HG02981 (cell line): ENCODE results near the gene CYP21A2.
"Not testable (repeated sequence)": the region's sequence is repeated elsewhere in the genome, so short reads cannot be mapped to it uniquely, and the experiment has no call there.

Experiments used
- ATAC-seq: cut with Tn5 transposase; IDR thresholded peaks from one replicate; pipeline ENCODE4 v1.9.1; 2021; ENCODE audit warnings: mild to moderate bottlenecking, moderate library complexity; ENCODE audit not compliant: unreplicated experiment

Gene CYP21A2

GRCh38 chr6:32052626-32053025 is 14.4 kb downstream of the CYP21A2 start:
- ATAC-seq, result not testable (repeated sequence)

- ATAC-seq, result not testable (repeated sequence)
Observed at GRCh38 chr6:32053314-32053713, 15.1 kb downstream of the CYP21A2 start.

DNA sequence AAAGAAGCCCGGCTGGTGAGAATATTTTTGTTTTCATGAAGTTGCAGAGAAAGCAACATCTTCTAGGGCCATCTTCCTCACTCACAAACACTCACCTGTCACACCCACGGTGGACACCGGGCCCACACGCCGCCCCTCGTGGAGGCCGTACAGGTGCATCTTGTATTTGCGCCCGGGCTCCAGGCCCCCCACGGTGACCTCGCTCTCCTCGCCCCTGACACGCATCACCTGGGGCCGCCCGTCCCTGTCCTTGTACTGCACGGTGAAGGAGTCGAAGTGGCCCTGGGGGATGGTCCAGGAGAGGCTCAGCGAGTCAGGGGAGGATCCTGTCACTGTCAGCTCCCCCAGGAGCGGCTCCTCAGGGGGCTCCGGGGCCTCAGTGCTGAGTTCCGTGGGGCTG is 17.5 kb downstream of the CYP21A2 start:
- not testable (repeated sequence) for ATAC-seq

DNA sequence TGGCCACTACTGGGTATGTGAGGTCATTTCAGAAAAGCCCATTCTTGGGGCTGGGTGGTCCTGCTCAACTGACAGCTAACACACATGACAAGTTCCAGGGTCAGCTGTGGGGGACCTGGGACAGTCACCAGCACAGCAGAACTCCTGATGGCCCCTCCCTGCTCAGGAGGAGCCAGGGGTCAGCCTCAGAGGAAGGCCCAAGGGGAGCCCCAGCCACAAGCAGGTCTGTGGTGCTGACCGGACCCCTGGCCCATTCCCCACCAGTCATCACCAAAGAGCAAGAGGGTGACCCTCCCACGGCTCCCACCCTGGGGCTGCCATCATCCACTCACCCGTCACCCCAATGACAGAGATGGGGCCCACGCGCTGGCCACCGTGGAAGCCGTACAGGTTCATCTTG is 18.0 kb downstream of the CYP21A2 start:
- ATAC-seq, result no peak

- ATAC-seq, result no peak
Observed at GRCh38 chr6:32057966-32058365, 19.8 kb downstream of the CYP21A2 start.

DNA sequence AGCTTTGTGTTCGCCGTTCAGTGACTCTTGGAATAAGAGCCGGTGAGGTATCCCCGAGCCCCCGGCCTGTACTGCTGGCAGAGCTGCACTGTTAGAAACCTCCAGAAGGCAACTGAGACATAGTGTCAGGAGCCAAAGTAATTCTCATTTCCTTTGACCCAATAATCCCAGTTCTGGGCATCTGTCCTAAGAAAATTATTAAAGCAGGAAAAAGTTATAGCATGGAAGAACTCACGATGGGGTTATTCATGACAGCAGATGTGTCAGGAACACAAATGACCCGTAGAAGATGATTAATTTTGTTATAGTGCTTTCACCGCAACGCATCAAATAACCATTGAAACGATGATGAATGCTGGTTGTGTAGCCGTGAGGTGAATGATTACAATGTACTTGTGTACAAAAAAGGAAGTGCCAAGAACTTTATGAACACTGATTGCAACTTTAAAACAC is 20.3 kb downstream of the CYP21A2 start:
- no peak for ATAC-seq

GRCh38 chr6:32060966-32061655 is 22.9 kb downstream of the CYP21A2 start:
- no peak for ATAC-seq

DNA sequence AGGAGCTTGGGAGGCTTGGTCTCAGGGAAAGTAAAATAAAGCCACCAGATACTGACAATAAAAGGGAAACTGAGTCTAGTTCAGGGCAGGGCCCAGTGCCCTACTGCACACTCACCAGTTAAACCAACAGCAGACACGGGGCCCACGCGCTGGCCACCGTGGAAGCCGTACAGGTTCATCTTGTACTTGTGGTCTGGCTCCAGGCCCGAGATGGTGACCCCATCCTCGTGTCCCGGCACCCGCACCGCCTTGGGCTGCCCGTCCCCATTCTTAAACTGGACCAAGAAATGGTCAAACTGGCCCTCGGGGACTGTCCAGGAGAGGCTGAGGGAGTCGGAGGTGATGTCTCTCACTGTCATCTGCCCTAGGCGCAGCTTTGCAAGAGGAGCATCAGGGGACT is 26.5 kb downstream of the CYP21A2 start:
- no peak for ATAC-seq

GRCh38 chr6:32067521-32067920 is 29.3 kb downstream of the CYP21A2 start:
- not testable (repeated sequence) for ATAC-seq

DNA sequence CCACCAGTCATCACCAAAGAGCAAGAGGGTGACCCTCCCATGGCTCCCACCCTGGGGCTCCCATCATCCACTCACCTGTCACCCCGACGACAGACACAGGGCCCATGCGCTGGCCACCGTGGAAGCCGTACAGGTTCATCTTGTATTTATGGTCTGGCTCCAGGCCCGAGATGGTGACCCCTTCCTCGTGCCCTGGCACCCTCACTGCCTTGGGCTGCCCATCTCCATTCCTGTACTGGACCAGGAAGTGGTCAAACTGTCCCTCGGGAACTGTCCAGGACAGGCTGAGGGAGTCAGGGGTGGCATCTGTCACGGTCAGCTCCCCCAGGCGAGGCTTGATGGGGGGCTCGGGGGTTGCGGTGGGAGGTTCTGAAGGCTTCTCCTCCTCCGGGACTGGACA is 30.1 kb downstream of the CYP21A2 start:
- not testable (repeated sequence) for ATAC-seq

DNA sequence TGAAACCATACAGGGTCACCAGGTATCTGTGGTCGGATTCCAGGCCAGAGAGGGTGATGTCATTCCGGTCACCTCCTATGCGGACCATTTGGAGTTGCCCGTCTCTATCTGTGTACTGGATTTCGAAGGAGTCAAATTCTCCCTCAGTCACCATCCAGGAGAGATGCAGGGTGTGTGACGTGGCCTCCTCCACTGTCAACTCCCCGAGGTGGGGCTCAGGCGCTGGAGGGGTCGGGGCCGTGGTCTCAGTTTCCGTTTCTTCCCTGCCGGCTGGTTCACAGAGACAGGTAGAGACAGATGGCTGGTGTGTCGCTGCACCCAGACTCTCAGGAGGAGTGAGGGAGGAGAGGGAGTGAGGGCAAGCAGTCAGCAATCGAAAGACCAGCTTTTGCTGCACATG is 30.7 kb downstream of the CYP21A2 start:
- no peak for ATAC-seq

- no peak for ATAC-seq
Observed at GRCh38 chr6:32069460-32069859, 31.2 kb downstream of the CYP21A2 start.

DNA sequence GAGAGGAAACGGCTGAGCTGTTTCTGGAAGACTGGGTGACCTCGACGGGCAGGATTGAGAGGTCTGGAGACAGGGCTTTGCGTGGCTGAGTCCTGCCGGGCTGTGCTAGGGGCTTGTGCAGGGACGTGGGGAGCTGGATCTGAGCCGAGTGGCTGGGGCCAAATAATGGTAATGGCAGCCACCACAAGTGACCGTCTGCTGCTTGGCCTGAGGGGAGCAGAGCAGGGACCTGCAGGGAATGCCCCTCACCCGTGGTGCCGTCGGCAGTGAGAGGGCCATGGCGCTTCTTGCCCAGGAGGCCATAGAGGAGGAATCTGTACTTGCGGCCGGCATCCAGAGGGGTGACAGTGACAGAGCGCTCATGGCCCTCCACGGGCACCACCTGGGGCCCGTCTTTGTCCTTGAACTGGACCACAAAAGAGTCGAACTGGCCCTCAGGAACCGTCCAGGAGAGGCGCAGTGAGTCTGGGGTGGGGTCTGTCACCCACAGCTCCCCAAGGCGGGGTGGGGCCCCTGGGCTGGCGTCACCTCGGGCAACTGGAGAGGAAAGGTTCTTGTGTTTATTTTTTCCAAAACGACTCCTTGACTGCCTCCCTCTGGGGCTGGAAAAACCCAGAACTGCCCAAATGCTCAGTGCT is 31.8 kb downstream of the CYP21A2 start:
- no peak for ATAC-seq

DNA sequence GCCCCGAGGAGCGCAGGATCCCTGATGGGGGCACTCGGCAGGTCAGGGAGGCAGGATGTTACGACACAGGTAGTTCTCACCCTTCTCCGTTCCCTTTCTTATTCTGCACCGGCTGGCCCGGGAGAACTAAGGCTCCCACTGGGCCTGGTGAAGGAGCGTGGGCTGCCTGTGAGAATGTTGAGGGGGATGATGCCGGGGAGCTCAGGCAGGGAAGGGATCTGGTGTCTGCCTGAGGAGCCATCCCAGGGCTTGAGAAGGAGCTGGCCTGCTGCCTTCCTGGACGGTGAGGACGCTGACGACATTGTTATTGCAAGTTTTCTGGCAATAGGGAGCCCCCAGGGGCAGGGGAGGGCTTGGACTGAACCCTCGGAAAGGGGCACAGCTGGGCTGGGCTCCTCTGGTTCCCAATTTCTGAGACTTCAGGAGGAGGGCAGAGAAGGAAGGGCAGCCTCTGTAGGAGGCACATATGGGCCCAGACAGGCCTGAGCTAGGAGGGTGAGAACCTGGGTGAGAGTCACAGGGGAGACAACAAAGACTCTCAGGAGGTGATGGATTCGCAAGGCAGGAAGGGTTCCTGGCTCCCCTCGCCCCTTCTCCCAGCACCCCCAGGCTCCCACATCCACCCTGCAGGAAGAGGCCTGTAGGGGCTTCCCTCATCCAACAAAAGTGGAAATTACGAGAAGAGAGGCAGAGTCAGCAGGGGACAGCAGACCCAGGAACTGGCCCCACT is 32.8 kb downstream of the CYP21A2 start:
- no peak for ATAC-seq

GRCh38 chr6:32073101-32073500 is 34.9 kb downstream of the CYP21A2 start:
- no peak for ATAC-seq

DNA sequence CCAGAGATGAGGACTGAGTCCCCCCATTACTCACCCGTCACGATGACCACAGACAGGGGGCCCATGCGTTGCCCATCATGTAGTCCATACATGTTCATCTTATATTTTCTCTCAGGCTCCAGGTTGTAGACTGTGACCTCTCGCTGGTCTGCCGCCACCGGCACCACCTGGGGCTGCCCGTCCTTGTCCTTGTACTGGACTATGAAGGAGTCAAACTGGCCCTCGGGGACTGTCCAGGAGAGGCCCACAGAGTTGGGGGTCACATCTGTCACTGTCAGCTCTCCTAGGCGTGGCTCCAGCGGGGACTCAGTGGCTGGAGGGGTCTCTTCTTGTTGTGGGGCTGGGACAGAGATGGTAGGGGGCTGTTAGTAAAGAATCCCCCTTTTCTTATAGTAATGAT is 35.4 kb downstream of the CYP21A2 start:
- no peak for ATAC-seq

DNA sequence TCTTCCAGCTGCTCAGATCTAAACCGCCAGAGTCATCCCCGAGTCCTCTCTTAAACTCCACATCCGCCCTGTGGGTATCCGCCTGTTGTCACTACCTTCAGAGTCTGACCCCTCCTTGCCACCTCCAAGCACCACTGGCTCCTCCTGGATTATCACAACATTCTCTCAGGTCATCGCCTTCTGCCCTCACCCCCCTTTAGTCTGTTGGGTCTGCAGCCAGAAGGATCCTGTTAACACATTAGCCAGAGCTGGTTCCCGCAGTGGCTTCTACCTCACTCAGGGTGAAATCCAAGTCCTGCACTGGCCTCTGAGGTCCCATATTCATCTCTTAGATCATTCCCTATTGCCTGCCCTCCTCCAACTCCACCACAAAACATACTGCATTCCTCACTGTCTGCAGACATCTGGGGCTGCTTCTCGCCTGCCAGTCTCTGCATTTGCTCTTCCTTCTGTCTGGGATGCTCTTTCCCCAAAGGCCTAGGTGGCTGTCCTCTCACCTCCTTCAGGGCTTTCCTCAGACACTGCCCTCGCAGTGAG is 36.8 kb downstream of the CYP21A2 start:
- ATAC-seq, result no peak

- ATAC-seq, result no peak
Observed at GRCh38 chr6:32075781-32076180, 37.6 kb downstream of the CYP21A2 start.

- ATAC-seq, result no peak
Observed at GRCh38 chr6:32076321-32076809, 38.1 kb downstream of the CYP21A2 start.

- no peak for ATAC-seq
Observed at GRCh38 chr6:32079566-32080290, 41.5 kb downstream of the CYP21A2 start.
